Measurements from ENCODE around the gene SLC2A10. TPM values are rescaled to one million over a fixed set of nuclear protein-coding genes. Genes with fewer than 3 reads are reported as not detected.

The SLC2A10 gene
- total RNA-seq, 1 donor from 2014 or later, result 19.4 TPM

GRCh38 chr20:46757135-46757534 is 47.7 kb downstream of the SLC2A10 start:
- H3K27me3 Mint-ChIP-seq (ENCODE audit: unreplicated experiment), result peaks cover 5% of the 10 kb centered on the region
- no peak overlapping the region for H3K4me3 Mint-ChIP-seq (ENCODE audit: unreplicated experiment)
- no peak for DNase-seq (ENCODE audit: low spot score)
- TF ChIP-seq, protein P1, sequence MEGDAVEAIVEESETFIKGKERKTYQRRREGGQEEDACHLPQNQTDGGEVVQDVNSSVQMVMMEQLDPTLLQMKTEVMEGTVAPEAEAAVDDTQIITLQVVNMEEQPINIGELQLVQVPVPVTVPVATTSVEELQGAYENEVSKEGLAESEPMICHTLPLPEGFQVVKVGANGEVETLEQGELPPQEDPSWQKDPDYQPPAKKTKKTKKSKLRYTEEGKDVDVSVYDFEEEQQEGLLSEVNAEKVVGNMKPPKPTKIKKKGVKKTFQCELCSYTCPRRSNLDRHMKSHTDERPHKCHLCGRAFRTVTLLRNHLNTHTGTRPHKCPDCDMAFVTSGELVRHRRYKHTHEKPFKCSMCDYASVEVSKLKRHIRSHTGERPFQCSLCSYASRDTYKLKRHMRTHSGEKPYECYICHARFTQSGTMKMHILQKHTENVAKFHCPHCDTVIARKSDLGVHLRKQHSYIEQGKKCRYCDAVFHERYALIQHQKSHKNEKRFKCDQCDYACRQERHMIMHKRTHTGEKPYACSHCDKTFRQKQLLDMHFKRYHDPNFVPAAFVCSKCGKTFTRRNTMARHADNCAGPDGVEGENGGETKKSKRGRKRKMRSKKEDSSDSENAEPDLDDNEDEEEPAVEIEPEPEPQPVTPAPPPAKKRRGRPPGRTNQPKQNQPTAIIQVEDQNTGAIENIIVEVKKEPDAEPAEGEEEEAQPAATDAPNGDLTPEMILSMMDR (IDR thresholded peaks at IDR 0.05; ENCODE audit: unreplicated experiment), result no peak
- no peaks in the 10 kb centered on the region for H3K36me3 Mint-ChIP-seq (ENCODE audit: low read depth, unreplicated experiment)
- H3K9me3 Mint-ChIP-seq (ENCODE audit: unreplicated experiment), result no peaks in the 10 kb centered on the region
- no peak overlapping the region for H3K27ac Mint-ChIP-seq (ENCODE audit: unreplicated experiment)
- no peaks in the 10 kb centered on the region for H3K4me1 Mint-ChIP-seq (ENCODE audit: unreplicated experiment)

GRCh38 chr20:46757754-46758678 is 48.6 kb downstream of the SLC2A10 start:
- Mint-ChIP-seq H3K4me3 (ENCODE audit: unreplicated experiment) (no peak overlapping the region), H3K4me1 (ENCODE audit: unreplicated experiment) (no peaks in the 10 kb centered on the region), H3K27me3 (ENCODE audit: unreplicated experiment) (peaks cover 2% of the 10 kb centered on the region), H3K27ac (ENCODE audit: unreplicated experiment) (no peak overlapping the region), H3K9me3 (ENCODE audit: unreplicated experiment) (no peaks in the 10 kb centered on the region), H3K36me3 (ENCODE audit: low read depth, unreplicated experiment) (no peaks in the 10 kb centered on the region)
- DNase-seq (ENCODE audit: low spot score), result peak; percentile 56
- TF ChIP-seq, protein P1 (IDR thresholded peaks at IDR 0.05; ENCODE audit: unreplicated experiment), result peak; percentile 97

GRCh38 chr20:46758929-46759669 is 49.6 kb downstream of the SLC2A10 start:
- DNase-seq (ENCODE audit: low spot score), result no peak
- Mint-ChIP-seq H3K27ac (ENCODE audit: unreplicated experiment) (no peak overlapping the region), H3K27me3 (ENCODE audit: unreplicated experiment) (peaks cover 5% of the 10 kb centered on the region), H3K36me3 (ENCODE audit: low read depth, unreplicated experiment) (no peaks in the 10 kb centered on the region), H3K4me3 (ENCODE audit: unreplicated experiment) (no peak overlapping the region), H3K4me1 (ENCODE audit: unreplicated experiment) (no peaks in the 10 kb centered on the region), H3K9me3 (ENCODE audit: unreplicated experiment) (no peaks in the 10 kb centered on the region)
- TF ChIP-seq, protein P1 (IDR thresholded peaks at IDR 0.05; ENCODE audit: unreplicated experiment), result no peak

GRCh38 chr20:46761566-46761965 is 52.1 kb downstream of the SLC2A10 start:
- Mint-ChIP-seq H3K27ac (ENCODE audit: unreplicated experiment) (no peak overlapping the region), H3K27me3 (ENCODE audit: unreplicated experiment) (peaks cover 7% of the 10 kb centered on the region), H3K4me1 (ENCODE audit: unreplicated experiment) (no peaks in the 10 kb centered on the region), H3K36me3 (ENCODE audit: low read depth, unreplicated experiment) (no peaks in the 10 kb centered on the region), H3K4me3 (ENCODE audit: unreplicated experiment) (no peak overlapping the region), H3K9me3 (ENCODE audit: unreplicated experiment) (no peaks in the 10 kb centered on the region)
- TF ChIP-seq, protein P1 (IDR thresholded peaks at IDR 0.05; ENCODE audit: unreplicated experiment), result no peak
- DNase-seq (ENCODE audit: low spot score), result no peak

All from endothelial cell (in vitro differentiated cells).